ENCODE measurements around the gene ERMARD.
A peak's percentile ranks its signal among the peaks of the same experiment; 100 is the strongest.

Gene ERMARD

DNA sequence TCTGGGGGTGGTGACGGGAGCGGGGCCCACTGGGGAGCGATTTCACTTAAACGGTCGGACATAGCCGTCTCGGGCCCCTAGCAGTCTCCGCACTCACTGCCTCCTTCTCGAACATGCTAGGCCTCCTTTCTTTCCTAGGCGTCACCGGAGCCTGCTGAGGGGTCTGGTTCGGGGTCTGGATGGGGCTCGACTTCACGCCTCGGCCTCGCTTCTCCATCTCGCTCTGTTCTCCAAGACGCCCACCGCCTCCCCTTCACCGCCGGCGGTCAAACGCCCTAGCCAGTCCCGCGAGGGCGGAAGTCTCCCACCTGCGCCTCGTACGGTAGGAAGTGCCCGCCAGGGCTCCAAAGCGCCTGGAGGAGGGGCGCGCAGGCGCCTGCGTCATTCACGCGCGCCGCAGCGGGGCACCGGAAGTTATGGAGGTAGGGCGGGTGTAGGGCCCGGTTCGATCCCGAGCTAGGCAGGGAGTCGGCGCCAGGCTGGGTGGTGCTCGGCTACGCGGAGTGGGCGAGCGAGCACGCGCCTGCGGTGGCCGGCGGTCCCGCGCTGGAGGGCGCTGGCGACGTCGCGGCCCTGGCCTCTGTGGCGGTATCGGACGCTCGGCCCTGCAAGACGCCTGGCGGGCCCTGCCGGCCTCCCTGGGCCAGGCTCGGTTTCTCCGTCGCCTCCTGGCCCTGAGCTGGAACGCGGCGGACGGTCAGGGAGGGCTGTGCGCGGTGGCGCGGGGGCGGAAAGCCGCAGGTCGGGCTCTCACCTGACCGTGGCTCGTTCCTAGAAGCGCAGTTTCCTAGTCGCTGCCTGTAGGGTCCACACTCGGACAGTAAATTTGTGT is at the start of gene ERMARD, which contains the start of gene DYNLT2:
Gene ERMARD, plus strand, starts transcription at position 381 of the 832 bp plus-strand sequence. Its CDS starts 36 bp downstream, at position 417.
Gene DYNLT2, minus strand, starts transcription at position 331 of the 832 bp plus-strand sequence. Its CDS starts 114 bp downstream, at position 217.
- Histone ChIP-seq H3K27ac (peak within 1 kb of the TSS; percentile 89 to 95), H3K4me3 (peak within 1 kb of the TSS; percentile 82)
- no peak for TF ChIP-seq CTCF (IDR thresholded peaks at IDR 0.05)
- peak; percentile 95 for DNase-seq (ENCODE audit: low spot score)

- H3K27ac ChIP-seq, result peak within 1 kb of the TSS; percentile 92 to 96
- peak; percentile 98 for DNase-seq (ENCODE audit: low spot score)
- TF ChIP-seq CTCF (IDR thresholded peaks at IDR 0.05), result no peak
- H3K4me3 ChIP-seq, result peak within 1 kb of the TSS; percentile 95
Measured at GRCh38 chr6:169701954-169702839, 49.2 kb upstream of the ERMARD start, which contains the start of the genes C6orf120 and WDR27. Gene C6orf120 (plus strand): TSS chr6:169702126. CDS start chr6:169702460, 334 bp downstream. Gene WDR27 (minus strand): TSS chr6:169702029. CDS start chr6:169689005, 13,024 bp downstream.

GRCh38 chr6:169702840-169703246 is 48.6 kb upstream of the ERMARD start:
- peak overlapping the region; percentile 95 for H3K4me3 ChIP-seq
- DNase-seq (ENCODE audit: low spot score), result no peak
- TF ChIP-seq CTCF (IDR thresholded peaks at IDR 0.05), result no peak
- H3K27ac ChIP-seq, result peak overlapping the region; percentile 92 to 96

GRCh38 chr6:169707772-169708171 is 43.6 kb upstream of the ERMARD start:
- TF ChIP-seq CTCF (IDR thresholded peaks at IDR 0.05), result no peak
- DNase-seq (ENCODE audit: low spot score), result no peak
- Histone ChIP-seq H3K4me3 (no peak overlapping the region), H3K27ac (no peak overlapping the region)

GRCh38 chr6:169709293-169709692 is 42.1 kb upstream of the ERMARD start:
- DNase-seq (ENCODE audit: low spot score), result no peak
- TF ChIP-seq CTCF (IDR thresholded peaks at IDR 0.05), result no peak
- Histone ChIP-seq H3K4me3 (no peak overlapping the region), H3K27ac (no peak overlapping the region)

DNA sequence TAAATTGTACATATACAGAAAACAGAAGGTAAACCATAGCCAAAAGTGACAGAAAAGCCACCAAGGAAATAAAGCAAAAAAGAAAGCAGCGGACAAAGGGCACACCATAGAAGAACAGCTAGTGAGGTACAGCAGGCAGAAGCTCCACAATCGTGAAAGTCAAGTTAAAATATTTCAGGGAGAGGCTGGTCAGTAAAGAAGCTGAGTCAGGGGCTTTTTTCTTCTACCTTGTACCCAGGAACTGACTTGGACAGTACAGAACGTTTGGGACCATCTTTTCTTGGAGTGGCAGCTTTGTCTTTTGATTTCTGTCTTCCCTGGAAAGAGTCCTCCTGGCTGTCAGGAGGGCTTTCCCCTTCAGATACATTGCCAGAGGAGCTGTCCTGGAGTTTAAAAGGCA is 41.4 kb upstream of the ERMARD start:
- Histone ChIP-seq H3K27ac (no peak overlapping the region), H3K4me3 (no peak overlapping the region)
- no peak for TF ChIP-seq CTCF (IDR thresholded peaks at IDR 0.05)
- DNase-seq (ENCODE audit: low spot score), result no peak
